Choroid plexus epithelial cell (primary cell): ENCODE measurements around the gene JAG2.
A peak's percentile ranks its signal among the peaks of the same experiment; 100 is the strongest.

Source experiments
- DNase-seq: peaks from one replicate; pipeline ENCODE4 v3.0.0-alpha.2; 2010; ENCODE audit warnings: low read depth
- H3K4me3 ChIP-seq: 2 replicates; pipeline ENCODE4 v1.5.1; 2011; ENCODE audit warnings: low read depth, mild to moderate bottlenecking, control low read depth, low read length, moderate library complexity
- TF ChIP-seq, protein P1 (sequence below): conservative IDR thresholded peaks from 2 replicates; pipeline ENCODE4 v1.5.1; 2011; ENCODE audit warnings: low read depth, mild to moderate bottlenecking, control low read depth, inconsistent platforms, low read length, moderate library complexity

The JAG2 gene

DNA sequence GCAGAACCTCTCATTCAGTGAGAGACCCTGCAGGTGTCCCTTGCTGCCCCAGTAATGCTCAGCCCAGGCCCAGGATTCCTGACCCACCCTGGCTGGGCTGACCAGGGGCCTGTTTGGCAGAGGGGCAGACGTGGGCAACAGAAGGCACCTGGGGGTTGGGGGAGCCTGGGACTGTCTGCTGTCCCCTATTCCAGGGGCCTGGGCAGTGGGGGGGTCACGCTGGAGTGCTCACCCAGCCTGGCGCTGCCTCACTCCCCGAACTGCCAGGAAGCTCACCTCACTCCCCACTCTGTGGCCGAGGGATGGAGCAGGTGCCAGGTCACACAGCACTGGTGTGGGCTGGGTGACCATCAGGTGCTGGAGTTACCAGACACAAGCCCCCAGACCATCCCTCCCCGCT, 35.1 kb upstream of the JAG2 start:
- no peak overlapping the region for H3K4me3 ChIP-seq
- TF ChIP-seq, protein P1, sequence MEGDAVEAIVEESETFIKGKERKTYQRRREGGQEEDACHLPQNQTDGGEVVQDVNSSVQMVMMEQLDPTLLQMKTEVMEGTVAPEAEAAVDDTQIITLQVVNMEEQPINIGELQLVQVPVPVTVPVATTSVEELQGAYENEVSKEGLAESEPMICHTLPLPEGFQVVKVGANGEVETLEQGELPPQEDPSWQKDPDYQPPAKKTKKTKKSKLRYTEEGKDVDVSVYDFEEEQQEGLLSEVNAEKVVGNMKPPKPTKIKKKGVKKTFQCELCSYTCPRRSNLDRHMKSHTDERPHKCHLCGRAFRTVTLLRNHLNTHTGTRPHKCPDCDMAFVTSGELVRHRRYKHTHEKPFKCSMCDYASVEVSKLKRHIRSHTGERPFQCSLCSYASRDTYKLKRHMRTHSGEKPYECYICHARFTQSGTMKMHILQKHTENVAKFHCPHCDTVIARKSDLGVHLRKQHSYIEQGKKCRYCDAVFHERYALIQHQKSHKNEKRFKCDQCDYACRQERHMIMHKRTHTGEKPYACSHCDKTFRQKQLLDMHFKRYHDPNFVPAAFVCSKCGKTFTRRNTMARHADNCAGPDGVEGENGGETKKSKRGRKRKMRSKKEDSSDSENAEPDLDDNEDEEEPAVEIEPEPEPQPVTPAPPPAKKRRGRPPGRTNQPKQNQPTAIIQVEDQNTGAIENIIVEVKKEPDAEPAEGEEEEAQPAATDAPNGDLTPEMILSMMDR, result no peak
- no peak for DNase-seq

DNA sequence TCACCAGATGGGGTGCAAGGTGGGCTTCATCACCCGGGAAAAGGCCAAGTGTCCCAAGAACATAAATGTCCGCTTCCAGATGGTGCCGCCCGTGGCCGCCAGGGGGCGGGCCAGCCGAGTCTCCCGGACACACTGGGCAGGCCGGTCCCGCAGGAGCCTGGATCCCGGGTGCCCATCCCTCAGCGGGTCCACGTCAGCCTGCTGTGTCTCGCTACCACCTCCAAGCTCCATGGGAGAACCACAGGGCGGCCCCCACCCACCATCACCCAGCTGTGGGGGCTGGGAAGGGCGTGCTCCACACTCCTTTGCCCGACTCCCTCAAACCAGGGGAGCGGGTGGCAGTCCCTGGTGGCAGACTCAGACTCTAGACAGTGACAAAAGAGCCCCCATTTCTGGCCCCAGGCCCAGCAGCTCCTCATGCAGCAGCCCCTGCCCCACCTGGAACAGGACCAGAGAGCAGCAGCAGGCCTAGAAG, 34.5 kb upstream of the JAG2 start:
- H3K4me3 ChIP-seq, result no peak overlapping the region
- DNase-seq, result peak; percentile 57
- TF ChIP-seq, protein P1, result peak; percentile 84

DNA sequence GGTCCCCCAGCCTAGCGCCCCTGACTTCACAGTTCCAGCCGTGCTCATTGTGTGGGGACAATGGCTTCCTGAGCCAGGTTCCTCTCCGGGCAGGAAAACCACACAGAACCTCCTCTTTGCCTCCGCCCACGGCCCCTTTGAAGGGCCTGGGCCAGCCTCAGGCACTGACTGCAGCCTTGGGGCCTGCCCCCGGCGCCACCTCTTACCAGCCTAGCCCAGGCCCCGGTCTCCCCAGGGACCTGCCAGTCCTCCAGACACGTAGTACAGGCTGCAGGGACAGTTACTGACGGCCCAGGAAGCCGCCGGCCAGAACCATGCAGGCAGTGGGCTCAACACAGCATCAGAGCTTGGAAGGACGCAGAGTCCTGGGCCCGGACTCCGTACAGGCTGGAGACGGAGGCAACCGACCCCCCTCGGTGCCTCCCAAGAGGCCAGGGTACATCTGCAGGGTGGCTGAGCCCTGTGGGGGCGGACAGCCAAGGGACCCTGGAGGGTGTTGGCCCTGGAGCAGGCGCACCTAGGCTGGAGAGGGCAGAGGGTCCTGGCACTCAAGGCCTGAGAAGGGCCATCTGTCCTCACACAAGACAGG, 33.4 kb upstream of the JAG2 start:
- H3K4me3 ChIP-seq, result no peak overlapping the region
- DNase-seq, result no peak
- TF ChIP-seq, protein P1, result no peak

DNA sequence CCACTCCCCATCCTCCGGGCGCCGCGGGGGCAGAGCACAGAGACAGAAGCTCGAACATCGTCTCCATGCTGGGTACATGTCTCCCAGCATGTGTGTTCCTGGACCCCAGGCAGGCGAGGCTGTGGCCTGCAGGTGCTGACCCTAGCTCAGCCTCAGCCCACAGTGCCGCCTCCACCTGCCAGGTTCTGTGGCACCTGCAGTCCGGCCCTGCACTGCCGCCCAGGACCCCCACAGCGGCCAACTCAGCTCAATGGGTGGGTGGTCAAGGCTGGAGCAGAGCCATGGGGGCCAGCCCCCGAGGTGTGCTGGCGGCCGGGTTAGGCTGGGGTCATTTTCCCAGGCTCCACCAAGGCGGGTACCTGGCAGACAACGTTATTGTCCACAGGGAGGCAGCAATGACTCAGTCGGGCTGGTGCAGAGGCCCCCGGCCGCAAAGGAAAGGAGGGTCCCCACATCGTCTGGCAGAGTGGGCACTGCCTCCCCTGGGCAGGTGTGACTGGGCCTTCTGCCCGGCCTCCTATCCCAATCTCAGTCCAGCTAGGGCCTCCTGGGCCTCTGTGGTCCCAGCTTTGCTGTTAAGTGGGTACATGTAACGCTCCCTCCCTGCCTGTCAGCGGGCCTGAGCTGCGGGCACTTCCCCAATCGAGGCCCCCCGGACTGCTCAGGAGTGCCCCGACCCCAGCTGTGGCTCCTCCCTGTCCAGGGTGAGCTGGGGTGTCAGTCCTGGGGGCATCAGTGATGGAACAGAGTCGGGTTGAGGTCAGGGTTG, 32.8 kb upstream of the JAG2 start:
- TF ChIP-seq, protein P1, result peak; percentile 16
- DNase-seq, result no peak
- H3K4me3 ChIP-seq, result no peak overlapping the region

DNA sequence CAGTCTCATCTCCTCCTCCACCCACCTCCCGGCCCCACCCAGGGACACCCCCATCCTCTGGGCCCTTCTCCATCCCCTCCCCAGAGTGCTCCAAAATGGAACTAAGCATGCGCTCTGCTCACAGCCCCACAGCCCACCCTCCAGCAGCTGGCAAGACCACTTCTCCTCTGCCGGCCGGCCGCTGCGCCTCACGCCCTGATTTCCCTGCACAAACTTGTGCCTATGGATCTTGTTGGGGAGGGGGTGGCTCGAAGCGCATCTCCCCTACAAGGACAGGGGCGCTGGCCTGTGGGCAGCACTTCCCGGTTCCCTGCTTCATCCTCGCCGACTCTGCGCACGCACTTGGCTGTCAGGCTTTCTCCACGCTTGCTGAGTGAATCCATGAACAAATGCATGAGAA, 32.1 kb upstream of the JAG2 start:
- TF ChIP-seq, protein P1, result no peak
- H3K4me3 ChIP-seq, result no peak overlapping the region
- DNase-seq, result no peak

DNA sequence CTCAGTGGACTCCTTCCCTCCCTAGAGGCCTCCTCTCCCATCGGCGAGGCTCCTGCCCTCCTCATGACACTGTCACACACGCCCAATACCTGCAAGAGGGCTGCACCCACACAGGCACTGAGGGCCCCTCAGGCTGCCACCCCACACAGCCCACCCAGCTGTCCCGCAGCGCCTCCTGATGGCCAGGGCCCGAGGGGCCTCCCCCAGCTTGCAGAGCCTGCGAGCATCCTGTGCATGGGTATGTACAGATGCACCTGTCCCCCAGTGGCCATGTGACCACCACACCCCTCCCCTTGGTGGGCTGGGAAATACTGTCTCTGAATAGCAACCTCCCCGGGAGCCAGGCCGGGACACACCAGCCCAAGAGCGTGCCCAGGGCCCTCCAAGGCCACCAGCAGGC, 31.5 kb upstream of the JAG2 start:
- TF ChIP-seq, protein P1, result peak; percentile 15
- no peak overlapping the region for H3K4me3 ChIP-seq
- DNase-seq, result no peak

DNA sequence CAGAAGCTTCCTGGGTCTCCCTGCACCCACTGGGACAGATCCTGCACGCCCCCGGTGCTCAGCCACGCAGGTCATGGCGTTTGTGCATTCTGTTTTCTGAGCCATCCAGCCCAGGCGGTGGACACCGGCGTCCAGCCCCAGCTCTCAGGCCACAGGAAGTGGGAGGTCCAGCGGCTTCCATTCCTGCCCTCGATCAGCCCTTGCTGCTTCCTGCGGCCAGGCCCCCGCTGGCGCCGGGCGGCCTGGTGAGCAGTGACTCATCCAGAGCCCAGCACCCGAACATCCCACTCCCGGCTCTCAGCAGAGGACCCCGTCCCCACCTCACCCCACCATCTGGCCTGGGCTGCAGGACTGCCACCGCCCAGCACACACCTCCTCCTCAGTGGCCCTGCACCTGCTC, 30.5 kb upstream of the JAG2 start:
- H3K4me3 ChIP-seq, result no peak overlapping the region

More for the DNA sequence above, 30.5 kb upstream of the JAG2 start:
- DNase-seq, result peak; percentile 84
- TF ChIP-seq, protein P1, result no peak
